ENCODE data around the gene SLC6A14.

GRCh38 chrX:116417968-116418367 lies 18.4 kb upstream of the SLC6A14 start:
- TF ChIP-seq CTCF (IDR thresholded peaks at IDR 0.05; ENCODE audit: extremely low read depth in 1 of 2, insufficient read depth in 1 of 2, low read depth in 1 of 2, low read length in 2 of 2) (no peak), EZH2 (IDR thresholded peaks at IDR 0.05; ENCODE audit: borderline replicate concordance, low read depth, low read length, severe bottlenecking) (no peak), POLR2A (IDR thresholded peaks at IDR 0.05; ENCODE audit: low read depth, low read length) (no peak)
